GM12878 (cell line): Measurements from ENCODE around the gene HOXC13. TPM values are rescaled to one million over a fixed set of nuclear protein-coding genes. Genes with fewer than 3 reads are reported as not detected.

ENCODE experiments used
- ATAC-seq: fragments of 200-7000 bp; cut with Tn5 transposase; 3 replicates; pipeline ENCODE4 v1.9.1; 2020; ENCODE audit warnings: mild to moderate bottlenecking, moderate library complexity
- BruUV-seq: library from RNA; stranded (reverse); fragments of 400-500 nt; replicated peaks from 2 replicates; lab custom pipeline; 2021; lab: Mats Ljungman, UMichigan
- CTCF ChIA-PET: fragments of 300-600 bp; sonication (Branson Sonifier 250); formaldehyde crosslinking; extraction: SDS; loops from one replicate; lab custom pipeline; 2021; ENCODE audit warnings: inconsistent platforms; lab: Yijun Ruan, JAX
- POLR2A ChIA-PET: fragments of 350-600 bp; formaldehyde crosslinking; extraction: SDS; loops from one replicate; lab custom pipeline; 2021; ENCODE audit warnings: inconsistent platforms; lab: Charles Lee
- RAD21 ChIA-PET: fragments of 300-600 bp; sonication (Branson Sonifier 250); formaldehyde crosslinking; loops from one replicate; lab custom pipeline; 2023; ENCODE audit warnings: antibody characterized with exemption; ENCODE audit not compliant: unreplicated experiment; lab: Charles Lee
- SMC1A ChIA-PET: fragments of 300-600 bp; sonication (Branson Sonifier 250); formaldehyde crosslinking; loops from one replicate; lab custom pipeline; 2023; ENCODE audit not compliant: unreplicated experiment, uncharacterized antibody; lab: Charles Lee
- DNase-seq: peaks from one replicate; pipeline ENCODE4 v3.0.0-alpha.2; 2011; ENCODE audit warnings: low read depth, low spot score
- FAIRE-seq: peaks from 3 replicates; lab custom pipeline; 2011; peaks lifted over from hg19 to GRCh38; lab: Jason Lieb, UNC
- H2AFZ ChIP-seq: 2 replicates; pipeline ENCODE4 v1.6.0; 2011; ENCODE audit warnings: low read depth, low read length, control low read depth; ENCODE audit not compliant: control insufficient read depth
- H3K27ac ChIP-seq: 2 replicates; pipeline ENCODE4 v1.5.1; 2011; ENCODE audit warnings: control low read depth; ENCODE audit not compliant: control insufficient read depth, insufficient read depth
- H3K27me3 ChIP-seq, 2 experiments: replicated peaks in 1 of 2; 2 replicates each; pipeline versions ENCODE4 v1.6.0 to v1.6.1; 2011; ENCODE audit warnings: low read length in 1 of 2; ENCODE audit not compliant: control insufficient read depth in 2 of 2, insufficient read depth in 2 of 2
- H3K36me3 ChIP-seq, 2 experiments: 2 replicates each; pipeline ENCODE4 v1.5.1; 2011; ENCODE audit warnings: low read length in 1 of 2; ENCODE audit not compliant: control insufficient read depth in 2 of 2, insufficient read depth in 2 of 2
- H3K4me1 ChIP-seq: 2 replicates; pipeline ENCODE4 v1.6.1; 2011; ENCODE audit warnings: mild to moderate bottlenecking, low read length, moderate library complexity, mixed read lengths; ENCODE audit not compliant: control insufficient read depth, insufficient read depth
- H3K4me2 ChIP-seq: 2 replicates; pipeline ENCODE4 v1.6.0; 2011; ENCODE audit warnings: control low read depth; ENCODE audit not compliant: control insufficient read depth, insufficient read depth
- H3K4me3 ChIP-seq: fragments of 200-600 bp; sonication (generic); 2 replicates; pipeline ENCODE4 v1.5.1; 2016
- H3K79me2 ChIP-seq: 2 replicates; pipeline ENCODE4 v1.6.0; 2011; ENCODE audit warnings: low read length; ENCODE audit not compliant: control insufficient read depth, insufficient read depth
- H3K9ac ChIP-seq: 2 replicates; pipeline ENCODE4 v1.8.0; 2011; ENCODE audit warnings: low read length, control low read depth, mixed read lengths; ENCODE audit not compliant: control insufficient read depth, insufficient read depth
- H3K9me3 ChIP-seq: replicated peaks from 3 replicates; pipeline ENCODE4 v1.5.1; 2011; ENCODE audit warnings: mild to moderate bottlenecking, low read length; ENCODE audit not compliant: control insufficient read depth, insufficient read depth
- H4K20me1 ChIP-seq: 2 replicates; pipeline ENCODE4 v1.6.0; 2011; ENCODE audit not compliant: control insufficient read depth, insufficient read depth
- MTA2 ChIP-seq: fragments of 450-650 bp; IDR thresholded peaks from 2 replicates; pipeline ENCODE4 v1.6.1; 2016; ENCODE audit warnings: low read depth, mild to moderate bottlenecking, moderate library complexity
- SMC3 ChIP-seq: IDR thresholded peaks from 2 replicates; pipeline ENCODE4 v1.6.1; 2011; ENCODE audit warnings: low read length, improper control_type of control experiment, borderline replicate concordance
- WGBS: methylation state at CpG from one replicate; pipeline ENCODE4 v1.1.6; 2016; ENCODE audit warnings: low lambda C conversion rate; ENCODE audit not compliant: insufficient replicate concordance, insufficient coverage; ENCODE audit errors: missing lambda C conversion rate; 5-methylcytosine and 5-hydroxymethylcytosine counted together
- in situ Hi-C: fragments of 300-500 bp; cut with MboI; formaldehyde crosslinking; loops from 9 replicates; pipeline ENCODE4 v1.14.3; 2018; ENCODE audit warnings: mixed read lengths
- intact Hi-C: fragments of 100-400 bp; cut with micrococcal nuclease; formaldehyde crosslinking; loops from one replicate; pipeline ENCODE4 v1.14.2; 2022; ENCODE audit not compliant: unreplicated experiment
- polyA plus RNA-seq, 11 experiments: library from polyadenylated mRNA; depleted of rRNA in 4 of 11; unstranded in 6 of 11; stranded (reverse) in 5 of 11; fragments of >200 nt; fragmentation: Nextera tagmentation in 4 of 11; fragmentation: Illumina TruSeq in 1 of 11; extraction: Ambion mirVana in 4 of 11; extraction: Trizol in 1 of 11; gene quantifications; 1 replicate in 1 of 11; 2 replicates in 10 of 11; pipeline versions ENCODE4 v1.2.1 to v1.2.3, GENCODE V29; 2011 to 2016; ENCODE audit warnings: inconsistent platforms in 2 of 11, missing spikeins in 2 of 11, low read depth in 1 of 11
- total RNA-seq, 4 experiments: library from RNA; depleted of rRNA in 3 of 4; stranded (reverse); fragments of >200 nt in 3 of 4; fragmentation: Illumina TruSeq in 1 of 4; extraction: Trizol in 1 of 4; gene quantifications; 2 replicates each; pipeline versions ENCODE4 v1.2.1 to v1.2.3, GENCODE V29; 2013 to 2021
- TF ChIP-seq, protein P1 (sequence below): IDR thresholded peaks from 2 replicates; pipeline ENCODE4 v1.6.1; 2011; ENCODE audit warnings: borderline replicate concordance, low read depth, mild to moderate bottlenecking, moderate library complexity, mixed read lengths, low read length; ENCODE audit not compliant: insufficient read depth; ENCODE audit errors: extremely low read length

HOXC13 gene
- total and polyA plus RNA-seq, 10 of the 15 experiments (the other 5 are each of a cell fraction or from before 2014, with no cell fraction given): not detected

DNA sequence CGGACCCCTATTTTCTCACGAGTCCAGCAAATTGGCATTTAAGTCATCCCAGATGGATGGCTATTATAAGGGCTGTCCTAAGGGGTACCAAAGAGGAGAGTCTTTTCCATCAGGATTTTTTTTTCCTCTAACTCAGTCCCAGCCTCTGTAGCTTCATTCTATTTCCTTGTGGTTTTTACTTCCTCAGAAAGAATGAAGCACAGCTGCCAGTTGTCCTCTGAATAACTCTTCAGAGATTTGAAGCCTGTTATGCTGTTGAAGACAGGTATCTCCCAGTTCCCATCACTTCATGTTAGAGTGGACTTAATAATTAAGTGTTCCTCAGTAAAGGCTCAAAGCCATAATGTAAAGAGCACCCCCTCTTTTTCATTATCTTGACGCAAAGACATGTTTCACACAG is 48.5 kb upstream of the HOXC13 start (continued):
- TF ChIP-seq, protein P1, sequence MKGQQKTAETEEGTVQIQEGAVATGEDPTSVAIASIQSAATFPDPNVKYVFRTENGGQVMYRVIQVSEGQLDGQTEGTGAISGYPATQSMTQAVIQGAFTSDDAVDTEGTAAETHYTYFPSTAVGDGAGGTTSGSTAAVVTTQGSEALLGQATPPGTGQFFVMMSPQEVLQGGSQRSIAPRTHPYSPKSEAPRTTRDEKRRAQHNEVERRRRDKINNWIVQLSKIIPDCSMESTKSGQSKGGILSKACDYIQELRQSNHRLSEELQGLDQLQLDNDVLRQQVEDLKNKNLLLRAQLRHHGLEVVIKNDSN: no peak

DNA sequence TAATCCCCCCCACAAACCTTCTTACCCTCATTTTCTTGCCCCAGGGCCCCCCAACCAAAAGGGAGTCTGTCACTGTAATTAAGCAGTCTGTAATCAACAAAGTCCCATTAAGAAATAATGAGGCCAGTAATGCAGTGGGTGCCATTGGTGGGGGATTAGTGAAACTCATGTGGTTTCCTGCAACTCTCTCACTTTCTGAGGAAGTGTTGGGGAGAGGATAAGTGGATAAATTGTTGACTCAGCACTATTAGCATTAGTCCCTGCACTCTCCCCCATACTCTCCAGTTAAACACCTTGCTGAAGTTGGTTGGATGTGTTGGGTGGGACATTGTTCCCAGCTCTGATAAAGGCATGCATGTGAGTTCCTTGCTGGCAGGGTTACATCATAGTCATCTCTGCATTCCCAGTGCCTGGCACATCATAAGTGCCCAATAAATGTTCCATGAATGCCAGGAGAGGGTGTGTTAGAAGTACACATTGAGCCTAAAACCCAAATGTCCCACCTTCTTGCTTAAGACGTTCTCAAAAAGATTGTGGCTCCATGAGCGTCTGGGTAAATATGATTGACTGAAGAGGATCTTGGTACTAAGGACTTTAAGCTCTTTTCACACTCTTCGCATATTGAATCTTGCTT is 45.8 kb upstream of the HOXC13 start:
- TF ChIP-seq SMC3 (no peak), MTA2 (peak; percentile 53)
- TF ChIP-seq, all 136 proteins: peak for 1
- 30% methylated on average over 3 of the region's 3 CpGs for WGBS
- ATAC-seq (no peak), FAIRE-seq (no peak), DNase-seq (no peak)
- Histone ChIP-seq H3K4me3 (no peak overlapping the region), H3K79me2 (no peaks in the 10 kb centered on the region), H4K20me1 (no peaks in the 10 kb centered on the region), H3K9me3 (no peaks in the 10 kb centered on the region), H3K36me3 (no peaks in the 10 kb centered on the region), H3K27me3 (no peaks in the 10 kb centered on the region), H3K27ac (no peak overlapping the region), H3K4me1 (no peaks in the 10 kb centered on the region), H3K4me2 (no peak overlapping the region), H2AFZ (no peak overlapping the region), H3K9ac (no peak overlapping the region)
- CTCF ChIA-PET: no interaction called here
- SMC1A ChIA-PET: interaction anchor here (1.0 to 1.1 kb wide), 4 partner anchors 8 to 21 kb away, joined by 3 to 5 read pairs (median 3); no protein-coding TSS in a partner anchor
- POLR2A ChIA-PET: no interaction called here
- RAD21 ChIA-PET: no interaction called here
- BruUV-seq: no TSS peak
- intact Hi-C loops (no loop called here), in situ Hi-C loops (no loop called here)
